ENCODE results near the gene ELAVL1. TPM values are rescaled to one million over a fixed set of nuclear protein-coding genes. Genes with fewer than 3 reads are reported as not detected.

The ELAVL1 gene
- polyA plus RNA-seq, 1 donor from 2014 or later: 19.1 TPM

DNA sequence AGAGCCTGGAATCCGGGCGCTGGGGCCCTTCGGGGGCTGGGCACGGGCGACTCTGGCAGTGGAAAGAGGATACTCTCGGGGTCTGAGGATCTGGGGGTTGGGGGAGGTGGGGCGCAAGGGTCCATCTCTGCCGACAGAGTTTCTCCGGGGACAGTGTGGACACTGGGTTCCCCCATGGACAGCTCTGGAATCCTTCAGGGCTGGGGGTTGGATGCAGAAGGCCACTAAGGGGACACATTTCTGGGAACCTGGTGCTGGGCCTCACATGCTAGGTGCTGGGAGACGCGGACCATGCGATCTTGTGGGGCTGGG is 88.5 kb downstream of the ELAVL1 start:
- Histone ChIP-seq H3F3A (ENCODE audit: insufficient read depth, low read length, poor library complexity, severe bottlenecking) (no peaks in the 10 kb centered on the region), H3K4me2 (ENCODE audit: low read length) (no peak overlapping the region), H3K4me3 (ENCODE audit: low read length) (no peak overlapping the region), H3K27ac (ENCODE audit: low read length) (no peak overlapping the region), H3K9me3 (ENCODE audit: low read length) (no peaks in the 10 kb centered on the region), H4K20me1 (ENCODE audit: insufficient read depth) (no peaks in the 10 kb centered on the region), H3K36me3 (ENCODE audit: insufficient read depth, low read length) (no peaks in the 10 kb centered on the region), H3K9ac (ENCODE audit: low read length) (no peak overlapping the region), H3K9me2 (ENCODE audit: insufficient read depth, low read length) (no peaks in the 10 kb centered on the region), H3K27me3 (ENCODE audit: insufficient read depth, low read depth, low read length) (peaks cover 49% of the 10 kb centered on the region), H3K79me2 (replicated peaks; ENCODE audit: insufficient read depth, low read length) (no peaks in the 10 kb centered on the region), H2AFZ (ENCODE audit: low read depth, low read length) (no peak overlapping the region)
- TF ChIP-seq POLR2AphosphoS5 (IDR thresholded peaks at IDR 0.05) (no peak), TAF1 (IDR thresholded peaks at IDR 0.05; ENCODE audit: low read depth) (no peak), EZH2 (IDR thresholded peaks at IDR 0.05; ENCODE audit: borderline replicate concordance, insufficient read depth, low read length, poor library complexity, severe bottlenecking) (peak; percentile 33)

GRCh38 chr19:7916103-7916954 is 89.1 kb downstream of the ELAVL1 start:
- no peaks in the 10 kb centered on the region for H3K79me2 ChIP-seq (replicated peaks; ENCODE audit: insufficient read depth, low read length)
- H3K4me3 ChIP-seq (ENCODE audit: low read length): peak overlapping the region; percentile 57
- no peaks in the 10 kb centered on the region for H4K20me1 ChIP-seq (ENCODE audit: insufficient read depth)
- peaks cover 49% of the 10 kb centered on the region for H3K27me3 ChIP-seq (ENCODE audit: insufficient read depth, low read depth, low read length)
- no peaks in the 10 kb centered on the region for H3F3A ChIP-seq (ENCODE audit: insufficient read depth, low read length, poor library complexity, severe bottlenecking)
- no peak overlapping the region for H3K9ac ChIP-seq (ENCODE audit: low read length)
- no peak overlapping the region for H3K27ac ChIP-seq (ENCODE audit: low read length)
- H3K9me2 ChIP-seq (ENCODE audit: insufficient read depth, low read length): no peaks in the 10 kb centered on the region
- H2AFZ ChIP-seq (ENCODE audit: low read depth, low read length): no peak overlapping the region
- H3K36me3 ChIP-seq (ENCODE audit: insufficient read depth, low read length): no peaks in the 10 kb centered on the region
- TF ChIP-seq EZH2 (IDR thresholded peaks at IDR 0.05; ENCODE audit: borderline replicate concordance, insufficient read depth, low read length, poor library complexity, severe bottlenecking) (peak; percentile 59), RAD21 (conservative IDR thresholded peaks at IDR 0.05) (no peak), SMC3 (conservative IDR thresholded peaks at IDR 0.05; ENCODE audit: poor library complexity) (no peak), MXI1 (conservative IDR thresholded peaks at IDR 0.05; ENCODE audit: poor library complexity, severe bottlenecking) (no peak), POLR2AphosphoS5 (IDR thresholded peaks at IDR 0.05) (peak; percentile 3)
- H3K4me2 ChIP-seq (ENCODE audit: low read length): no peak overlapping the region
- H3K9me3 ChIP-seq (ENCODE audit: low read length): no peaks in the 10 kb centered on the region

- H3K9ac ChIP-seq (ENCODE audit: low read length): no peak overlapping the region
- H3F3A ChIP-seq (ENCODE audit: insufficient read depth, low read length, poor library complexity, severe bottlenecking): no peaks in the 10 kb centered on the region
- H3K27ac ChIP-seq (ENCODE audit: low read length): no peak overlapping the region
- H4K20me1 ChIP-seq (ENCODE audit: insufficient read depth): no peaks in the 10 kb centered on the region
- peaks cover 49% of the 10 kb centered on the region for H3K27me3 ChIP-seq (ENCODE audit: insufficient read depth, low read depth, low read length)
- no peaks in the 10 kb centered on the region for H3K79me2 ChIP-seq (replicated peaks; ENCODE audit: insufficient read depth, low read length)
- no peaks in the 10 kb centered on the region for H3K36me3 ChIP-seq (ENCODE audit: insufficient read depth, low read length)
- TF ChIP-seq POLR2AphosphoS5 (IDR thresholded peaks at IDR 0.05) (no peak), SMC3 (conservative IDR thresholded peaks at IDR 0.05; ENCODE audit: poor library complexity) (no peak), MXI1 (conservative IDR thresholded peaks at IDR 0.05; ENCODE audit: poor library complexity, severe bottlenecking) (no peak), EZH2 (IDR thresholded peaks at IDR 0.05; ENCODE audit: borderline replicate concordance, insufficient read depth, low read length, poor library complexity, severe bottlenecking) (no peak), EP300 (conservative IDR thresholded peaks at IDR 0.05; ENCODE audit: poor library complexity, severe bottlenecking) (no peak), TAF1 (IDR thresholded peaks at IDR 0.05; ENCODE audit: low read depth) (no peak), RAD21 (conservative IDR thresholded peaks at IDR 0.05) (no peak)
- TF ChIP-seq, protein P1, sequence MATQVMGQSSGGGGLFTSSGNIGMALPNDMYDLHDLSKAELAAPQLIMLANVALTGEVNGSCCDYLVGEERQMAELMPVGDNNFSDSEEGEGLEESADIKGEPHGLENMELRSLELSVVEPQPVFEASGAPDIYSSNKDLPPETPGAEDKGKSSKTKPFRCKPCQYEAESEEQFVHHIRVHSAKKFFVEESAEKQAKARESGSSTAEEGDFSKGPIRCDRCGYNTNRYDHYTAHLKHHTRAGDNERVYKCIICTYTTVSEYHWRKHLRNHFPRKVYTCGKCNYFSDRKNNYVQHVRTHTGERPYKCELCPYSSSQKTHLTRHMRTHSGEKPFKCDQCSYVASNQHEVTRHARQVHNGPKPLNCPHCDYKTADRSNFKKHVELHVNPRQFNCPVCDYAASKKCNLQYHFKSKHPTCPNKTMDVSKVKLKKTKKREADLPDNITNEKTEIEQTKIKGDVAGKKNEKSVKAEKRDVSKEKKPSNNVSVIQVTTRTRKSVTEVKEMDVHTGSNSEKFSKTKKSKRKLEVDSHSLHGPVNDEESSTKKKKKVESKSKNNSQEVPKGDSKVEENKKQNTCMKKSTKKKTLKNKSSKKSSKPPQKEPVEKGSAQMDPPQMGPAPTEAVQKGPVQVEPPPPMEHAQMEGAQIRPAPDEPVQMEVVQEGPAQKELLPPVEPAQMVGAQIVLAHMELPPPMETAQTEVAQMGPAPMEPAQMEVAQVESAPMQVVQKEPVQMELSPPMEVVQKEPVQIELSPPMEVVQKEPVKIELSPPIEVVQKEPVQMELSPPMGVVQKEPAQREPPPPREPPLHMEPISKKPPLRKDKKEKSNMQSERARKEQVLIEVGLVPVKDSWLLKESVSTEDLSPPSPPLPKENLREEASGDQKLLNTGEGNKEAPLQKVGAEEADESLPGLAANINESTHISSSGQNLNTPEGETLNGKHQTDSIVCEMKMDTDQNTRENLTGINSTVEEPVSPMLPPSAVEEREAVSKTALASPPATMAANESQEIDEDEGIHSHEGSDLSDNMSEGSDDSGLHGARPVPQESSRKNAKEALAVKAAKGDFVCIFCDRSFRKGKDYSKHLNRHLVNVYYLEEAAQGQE (IDR thresholded peaks at IDR 0.05; ENCODE audit: borderline replicate concordance): no peak
- TF ChIP-seq, protein P2, sequence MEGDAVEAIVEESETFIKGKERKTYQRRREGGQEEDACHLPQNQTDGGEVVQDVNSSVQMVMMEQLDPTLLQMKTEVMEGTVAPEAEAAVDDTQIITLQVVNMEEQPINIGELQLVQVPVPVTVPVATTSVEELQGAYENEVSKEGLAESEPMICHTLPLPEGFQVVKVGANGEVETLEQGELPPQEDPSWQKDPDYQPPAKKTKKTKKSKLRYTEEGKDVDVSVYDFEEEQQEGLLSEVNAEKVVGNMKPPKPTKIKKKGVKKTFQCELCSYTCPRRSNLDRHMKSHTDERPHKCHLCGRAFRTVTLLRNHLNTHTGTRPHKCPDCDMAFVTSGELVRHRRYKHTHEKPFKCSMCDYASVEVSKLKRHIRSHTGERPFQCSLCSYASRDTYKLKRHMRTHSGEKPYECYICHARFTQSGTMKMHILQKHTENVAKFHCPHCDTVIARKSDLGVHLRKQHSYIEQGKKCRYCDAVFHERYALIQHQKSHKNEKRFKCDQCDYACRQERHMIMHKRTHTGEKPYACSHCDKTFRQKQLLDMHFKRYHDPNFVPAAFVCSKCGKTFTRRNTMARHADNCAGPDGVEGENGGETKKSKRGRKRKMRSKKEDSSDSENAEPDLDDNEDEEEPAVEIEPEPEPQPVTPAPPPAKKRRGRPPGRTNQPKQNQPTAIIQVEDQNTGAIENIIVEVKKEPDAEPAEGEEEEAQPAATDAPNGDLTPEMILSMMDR (IDR thresholded peaks at IDR 0.05; ENCODE audit: poor library complexity, severe bottlenecking): no peak
- no peaks in the 10 kb centered on the region for H3K9me3 ChIP-seq (ENCODE audit: low read length)
- peak overlapping the region; percentile 57 for H3K4me3 ChIP-seq (ENCODE audit: low read length)
- no peak overlapping the region for H2AFZ ChIP-seq (ENCODE audit: low read depth, low read length)
- no peaks in the 10 kb centered on the region for H3K9me2 ChIP-seq (ENCODE audit: insufficient read depth, low read length)
- H3K4me2 ChIP-seq (ENCODE audit: low read length): no peak overlapping the region
Observed at GRCh38 chr19:7915250-7916102, 90.0 kb downstream of the ELAVL1 start.

Data from neural cell (in vitro differentiated cells).